Measurements from ENCODE around the gene GALNT9. TPM values are rescaled to one million over a fixed set of nuclear protein-coding genes. Genes with fewer than 3 reads are reported as not detected.

GALNT9 gene
- total and polyA plus RNA-seq, 10 donors, result 0.20 to 2.4 (median 0.84) TPM

DNA sequence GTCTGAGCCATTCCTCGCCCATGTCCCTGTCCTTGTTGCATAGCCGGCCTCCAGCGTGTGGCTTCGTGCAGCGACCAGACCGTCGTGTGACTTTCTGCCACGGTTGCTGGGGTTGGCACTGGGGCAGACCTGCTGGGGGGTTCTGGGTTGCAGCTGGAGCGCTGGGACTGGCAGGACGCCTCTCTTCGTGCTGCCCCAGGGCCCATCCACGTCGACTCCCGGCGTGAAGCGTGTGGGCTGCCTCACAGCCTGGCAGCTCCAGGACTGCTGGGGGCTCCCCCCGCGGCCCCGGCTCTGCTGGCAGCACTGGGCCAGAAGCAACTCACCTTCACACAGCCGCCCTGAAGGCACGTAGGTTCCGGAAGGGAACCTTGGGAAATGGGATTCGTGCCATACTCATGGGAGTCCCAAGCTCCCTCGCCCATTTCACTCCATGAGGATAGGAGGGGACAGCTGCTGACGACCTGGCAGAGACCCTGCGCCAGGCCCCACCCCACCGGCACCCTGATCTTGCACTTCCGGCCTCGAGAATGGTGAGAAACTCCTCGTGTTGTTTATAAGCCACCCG lies 51.9 kb downstream of the GALNT9 start:
- peaks cover 9 to 49% (median 29%) of the 10 kb centered on the region in 6 donors for H3K4me1 ChIP-seq
- H3K4me3 ChIP-seq, result no peak overlapping the region
- H3K27me3 ChIP-seq (replicated peaks in 1 of 7), result peaks cover 0 to 73% (median 11%) of the 10 kb centered on the region in 7 donors
- no peaks in the 10 kb centered on the region for H3K36me3 ChIP-seq
- DNase-seq, result no peak
- TF ChIP-seq POLR2AphosphoS5 (IDR thresholded peaks at IDR 0.05) (peak in 1 of 3 donors; percentile 24), POLR2A (IDR thresholded peaks at IDR 0.05) (no peak)
- intact Hi-C loops (cut with DNase I; ENCODE audit: low total_unique reads), result no loop called here
- WGBS, 5 donors, result 44 to 58% (median 56%) methylated on average over 22 to 31 of the region's 31 CpGs
- peak overlapping the region in 3 of 8 donors; percentile 8 to 45 (median 8) for H3K27ac ChIP-seq
- no peaks in the 10 kb centered on the region for H3K9me3 ChIP-seq

DNA sequence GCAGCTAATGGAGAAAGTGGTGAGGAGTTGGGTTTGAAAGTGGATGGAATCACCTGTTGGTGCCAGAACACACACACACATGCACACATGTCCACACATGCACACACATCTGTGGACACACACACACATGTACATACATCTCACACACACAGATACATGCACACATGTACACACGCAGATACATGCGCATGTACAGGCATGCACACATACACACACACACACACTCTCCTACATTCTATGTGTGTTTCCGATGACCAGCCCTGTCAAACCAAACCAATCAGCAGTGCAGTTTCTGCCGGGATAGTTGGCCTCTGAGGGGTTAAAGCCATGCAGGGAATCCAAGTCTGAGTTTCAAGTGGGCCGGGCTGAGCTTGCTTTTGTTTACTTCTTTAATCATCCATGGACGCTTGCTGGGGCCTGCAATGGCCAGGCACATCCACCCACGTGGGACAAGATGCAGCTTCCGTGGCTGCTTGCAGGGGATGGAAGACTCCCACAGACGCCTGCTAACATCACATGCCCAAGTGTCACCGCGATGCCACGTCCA lies 52.5 kb downstream of the GALNT9 start:
- H3K4me3 ChIP-seq, result no peak overlapping the region
- intact Hi-C loops (cut with DNase I; ENCODE audit: low total_unique reads), result no loop called here
- no peak for TF ChIP-seq POLR2AphosphoS5 (IDR thresholded peaks at IDR 0.05)
- no peak for TF ChIP-seq POLR2A (IDR thresholded peaks at IDR 0.05)
- TF ChIP-seq, protein P1, sequence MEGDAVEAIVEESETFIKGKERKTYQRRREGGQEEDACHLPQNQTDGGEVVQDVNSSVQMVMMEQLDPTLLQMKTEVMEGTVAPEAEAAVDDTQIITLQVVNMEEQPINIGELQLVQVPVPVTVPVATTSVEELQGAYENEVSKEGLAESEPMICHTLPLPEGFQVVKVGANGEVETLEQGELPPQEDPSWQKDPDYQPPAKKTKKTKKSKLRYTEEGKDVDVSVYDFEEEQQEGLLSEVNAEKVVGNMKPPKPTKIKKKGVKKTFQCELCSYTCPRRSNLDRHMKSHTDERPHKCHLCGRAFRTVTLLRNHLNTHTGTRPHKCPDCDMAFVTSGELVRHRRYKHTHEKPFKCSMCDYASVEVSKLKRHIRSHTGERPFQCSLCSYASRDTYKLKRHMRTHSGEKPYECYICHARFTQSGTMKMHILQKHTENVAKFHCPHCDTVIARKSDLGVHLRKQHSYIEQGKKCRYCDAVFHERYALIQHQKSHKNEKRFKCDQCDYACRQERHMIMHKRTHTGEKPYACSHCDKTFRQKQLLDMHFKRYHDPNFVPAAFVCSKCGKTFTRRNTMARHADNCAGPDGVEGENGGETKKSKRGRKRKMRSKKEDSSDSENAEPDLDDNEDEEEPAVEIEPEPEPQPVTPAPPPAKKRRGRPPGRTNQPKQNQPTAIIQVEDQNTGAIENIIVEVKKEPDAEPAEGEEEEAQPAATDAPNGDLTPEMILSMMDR (IDR thresholded peaks at IDR 0.05 in 8 of 11, conservative IDR thresholded peaks at IDR 0.05 in 3 of 11), result no peak
- peak overlapping the region in 1 of 8 donors; percentile 45 for H3K27ac ChIP-seq
- 50 to 65% (median 64%) methylated on average over 9 to 12 of the region's 12 CpGs for WGBS, 5 donors
- no peaks in the 10 kb centered on the region for H3K9me3 ChIP-seq
- H3K27me3 ChIP-seq (replicated peaks in 1 of 7), result peaks cover 0 to 70% (median 11%) of the 10 kb centered on the region in 7 donors
- peaks cover 9 to 48% (median 29%) of the 10 kb centered on the region in 6 donors for H3K4me1 ChIP-seq
- H3K36me3 ChIP-seq, result no peaks in the 10 kb centered on the region
- no peak for DNase-seq

DNA sequence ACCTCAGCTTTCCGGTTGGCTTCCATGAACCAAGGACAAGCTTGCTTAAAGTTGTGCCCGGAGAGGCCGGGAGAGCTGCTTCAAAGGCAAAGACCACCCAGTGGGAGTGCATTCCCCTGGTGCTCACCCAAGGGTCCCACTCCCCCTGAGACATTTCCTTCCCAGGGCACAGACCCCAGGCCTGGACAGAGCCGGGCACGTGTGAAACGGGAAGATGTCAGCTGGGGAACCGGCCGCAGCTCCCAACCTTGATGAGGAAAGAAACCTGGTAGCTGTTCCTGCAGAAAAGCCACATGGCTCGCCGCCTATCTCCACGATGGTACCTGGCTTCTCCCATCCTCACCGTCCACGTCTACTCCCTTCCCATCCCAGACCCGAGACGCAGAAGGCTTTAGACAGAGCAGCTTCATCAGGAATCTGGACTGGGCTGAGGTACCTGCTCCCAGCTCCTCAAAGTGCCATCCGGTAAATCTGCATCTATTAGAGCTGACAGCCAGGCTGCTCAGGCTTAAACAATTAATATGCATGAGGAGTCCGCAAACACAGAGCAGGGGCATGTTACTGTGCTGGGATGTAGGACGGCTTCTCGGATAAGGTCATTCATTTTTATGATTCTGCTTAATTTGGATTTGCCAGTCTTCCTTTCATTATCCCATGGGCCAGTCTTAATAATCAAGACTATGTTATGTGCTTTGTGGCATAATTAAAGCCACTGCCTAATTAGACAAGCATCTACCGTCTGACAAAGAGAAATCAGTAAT lies 53.1 kb downstream of the GALNT9 start:
- Histone ChIP-seq H3K36me3 (no peaks in the 10 kb centered on the region), H3K4me1 (peaks cover 9 to 48% (median 29%) of the 10 kb centered on the region in 6 donors), H3K27ac (no peak overlapping the region), H3K27me3 (replicated peaks in 1 of 7) (peaks cover 0 to 71% (median 11%) of the 10 kb centered on the region in 7 donors), H3K9me3 (no peaks in the 10 kb centered on the region), H3K4me3 (peak overlapping the region in 2 of 8 donors; percentile 30 to 41)
- TF ChIP-seq, protein P1 (IDR thresholded peaks at IDR 0.05 in 8 of 11, conservative IDR thresholded peaks at IDR 0.05 in 3 of 11), result no peak
- peak in 1 of 3 donors; percentile 13 for TF ChIP-seq POLR2AphosphoS5 (IDR thresholded peaks at IDR 0.05)
- DNase-seq, result no peak
- 72 to 84% (median 76%) methylated on average over 16 to 20 of the region's 20 CpGs for WGBS, 5 donors
- intact Hi-C loops (cut with DNase I; ENCODE audit: low total_unique reads), result no loop called here

DNA sequence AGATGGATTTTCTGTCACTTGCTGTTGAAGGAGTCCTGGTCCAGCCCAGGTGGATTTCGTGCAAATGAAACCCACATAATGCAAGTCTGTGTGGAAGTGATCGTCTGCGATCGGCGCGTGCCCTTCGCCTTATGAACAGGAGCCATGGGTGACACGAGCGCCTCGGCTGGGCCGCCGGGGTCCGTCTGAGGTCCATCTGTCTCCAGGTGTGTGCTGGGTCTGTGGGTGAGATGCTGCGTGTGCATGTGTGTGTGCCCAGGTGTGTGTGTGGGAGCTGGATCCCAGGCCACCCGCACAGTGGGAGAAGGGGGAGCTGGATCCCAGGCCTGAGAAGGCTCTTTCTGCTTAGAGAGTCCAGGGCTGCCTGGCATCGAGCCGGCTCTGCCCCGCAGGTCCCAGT lies 53.8 kb downstream of the GALNT9 start:
- H3K4me1 ChIP-seq, result peaks cover 9 to 48% (median 29%) of the 10 kb centered on the region in 6 donors
- intact Hi-C loops (cut with DNase I; ENCODE audit: low total_unique reads), result no loop called here
- no peaks in the 10 kb centered on the region for H3K36me3 ChIP-seq
- H3K27me3 ChIP-seq (replicated peaks in 1 of 7), result peaks cover 0 to 65% (median 10%) of the 10 kb centered on the region in 7 donors
- no peak for TF ChIP-seq POLR2AphosphoS5 (IDR thresholded peaks at IDR 0.05)
- TF ChIP-seq, protein P1 (IDR thresholded peaks at IDR 0.05 in 8 of 11, conservative IDR thresholded peaks at IDR 0.05 in 3 of 11), result no peak
- no peak for TF ChIP-seq POLR2A (IDR thresholded peaks at IDR 0.05)
- no peaks in the 10 kb centered on the region for H3K9me3 ChIP-seq
- 80 to 92% (median 89%) methylated on average over 16 to 18 of the region's 18 CpGs for WGBS, 5 donors
- peak overlapping the region in 3 of 8 donors; percentile 5 to 41 (median 30) for H3K4me3 ChIP-seq
- peak overlapping the region in 1 of 8 donors; percentile 21 for H3K27ac ChIP-seq
- no peak for DNase-seq
